Lung (tissue), 12 donors: ENCODE data around the gene GNAI2. TPM values are rescaled to one million over a fixed set of nuclear protein-coding genes. Genes with fewer than 3 reads are reported as not detected.

Experiments
- ATAC-seq: fragments of 200-7000 bp; cut with Tn5 transposase; one replicate; pipeline ENCODE4 v1.9.1; 2020; ENCODE audit warnings: moderate number of reproducible peaks; ENCODE audit not compliant: insufficient read depth, low FRiP score
- DNase-seq, 3 donors: peaks; one replicate each; pipeline ENCODE4 v3.0.0-alpha.2; 2013 to 2017
- H3K27ac ChIP-seq, 2 donors: one replicate each; pipeline ENCODE4 v1.5.1; 2013; ENCODE audit warnings: mild to moderate bottlenecking in 2 of 2, moderate library complexity in 2 of 2, control low read depth in 1 of 2, inconsistent platforms in 1 of 2, low read depth in 1 of 2, low read length in 1 of 2
- H3K27me3 ChIP-seq, 3 donors: one replicate each; pipeline ENCODE4 v1.5.1; 2013; ENCODE audit warnings: low read length in 2 of 3; ENCODE audit not compliant: control insufficient read depth in 3 of 3, insufficient read depth in 3 of 3
- H3K36me3 ChIP-seq, 4 donors: one replicate each; pipeline ENCODE4 v1.5.1; 2013; ENCODE audit warnings: low read length in 4 of 4, mild to moderate bottlenecking in 1 of 4, moderate library complexity in 1 of 4; ENCODE audit not compliant: control insufficient read depth in 4 of 4, insufficient read depth in 4 of 4
- H3K4me1 ChIP-seq, 5 donors: one replicate each; pipeline ENCODE4 v1.5.1; 2013; ENCODE audit warnings: low read length in 5 of 5, mild to moderate bottlenecking in 2 of 5, moderate library complexity in 1 of 5; ENCODE audit not compliant: control insufficient read depth in 5 of 5, insufficient read depth in 5 of 5
- H3K4me3 ChIP-seq: one replicate; pipeline ENCODE4 v1.5.1; 2013; ENCODE audit warnings: mild to moderate bottlenecking, control low read depth, moderate library complexity
- H3K9ac ChIP-seq, 2 donors: one replicate each; pipeline ENCODE4 v1.5.1; 2013; ENCODE audit warnings: low read length in 2 of 2, control low read depth in 1 of 2; ENCODE audit not compliant: insufficient read depth in 1 of 2
- H3K9me3 ChIP-seq, 4 donors: one replicate each; pipeline ENCODE4 v1.5.1; 2013; ENCODE audit warnings: low read length in 3 of 4, mild to moderate bottlenecking in 1 of 4, moderate library complexity in 1 of 4; ENCODE audit not compliant: control insufficient read depth in 4 of 4, insufficient read depth in 3 of 4
- WGBS, 2 donors: extraction: QIAGEN DNeasy Blood & Tissue Kit; methylation state at CpG; one replicate each; pipeline ENCODE4 v1.1.7; 2013; 5-methylcytosine and 5-hydroxymethylcytosine counted together
- polyA plus RNA-seq, 2 donors: library from polyadenylated mRNA; stranded (reverse); fragments of 200-250 nt; gene quantifications; one replicate each; pipeline ENCODE4 v1.2.1, GENCODE V29; 2013
- total RNA-seq, 2 donors: library from RNA; depleted of rRNA in 1 of 2; stranded (reverse); fragments of >200 nt in 1 of 2; gene quantifications; one replicate each; pipeline ENCODE4 v1.2.1, GENCODE V29; 2014 to 2021
- TF ChIP-seq, protein P1 (sequence below): IDR thresholded peaks from 2 replicates; pipeline ENCODE4 v1.5.1; 2012; ENCODE audit warnings: mild to moderate bottlenecking; ENCODE audit errors: control extremely low read depth, extremely low read depth
- donor health status: control.
- donor health status: control.
- donor health status: Bipolar disorder and iron deficiency.
- donor health status: healthy.
- donor health status: DM: yes; HTN: yes; CAD: no.

GNAI2 gene
- total and polyA plus RNA-seq, 4 donors: 217 to 364 (median 278) TPM

DNA sequence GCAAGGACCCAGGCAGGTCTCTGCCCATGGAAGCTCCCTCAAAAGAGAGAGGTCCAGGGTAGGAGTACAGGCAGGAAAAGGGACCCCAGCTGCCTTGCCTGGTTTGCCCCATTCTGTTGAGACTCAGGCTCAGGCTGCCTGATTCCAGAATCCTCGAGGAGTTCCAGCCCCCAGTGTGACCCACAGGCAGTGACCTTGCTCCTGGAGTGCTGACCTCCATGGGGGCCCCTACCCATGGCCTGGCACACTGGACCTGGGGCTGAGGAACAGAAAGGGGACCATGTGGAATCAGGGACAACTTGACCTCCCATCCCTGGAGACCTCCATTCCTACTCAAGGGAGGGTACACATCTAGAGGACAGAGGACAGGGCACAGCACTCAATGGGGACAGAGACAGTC is 29.6 kb downstream of the GNAI2 start:
- H3K27ac ChIP-seq: peak overlapping the region; percentile 55 to 91
- TF ChIP-seq, protein P1, sequence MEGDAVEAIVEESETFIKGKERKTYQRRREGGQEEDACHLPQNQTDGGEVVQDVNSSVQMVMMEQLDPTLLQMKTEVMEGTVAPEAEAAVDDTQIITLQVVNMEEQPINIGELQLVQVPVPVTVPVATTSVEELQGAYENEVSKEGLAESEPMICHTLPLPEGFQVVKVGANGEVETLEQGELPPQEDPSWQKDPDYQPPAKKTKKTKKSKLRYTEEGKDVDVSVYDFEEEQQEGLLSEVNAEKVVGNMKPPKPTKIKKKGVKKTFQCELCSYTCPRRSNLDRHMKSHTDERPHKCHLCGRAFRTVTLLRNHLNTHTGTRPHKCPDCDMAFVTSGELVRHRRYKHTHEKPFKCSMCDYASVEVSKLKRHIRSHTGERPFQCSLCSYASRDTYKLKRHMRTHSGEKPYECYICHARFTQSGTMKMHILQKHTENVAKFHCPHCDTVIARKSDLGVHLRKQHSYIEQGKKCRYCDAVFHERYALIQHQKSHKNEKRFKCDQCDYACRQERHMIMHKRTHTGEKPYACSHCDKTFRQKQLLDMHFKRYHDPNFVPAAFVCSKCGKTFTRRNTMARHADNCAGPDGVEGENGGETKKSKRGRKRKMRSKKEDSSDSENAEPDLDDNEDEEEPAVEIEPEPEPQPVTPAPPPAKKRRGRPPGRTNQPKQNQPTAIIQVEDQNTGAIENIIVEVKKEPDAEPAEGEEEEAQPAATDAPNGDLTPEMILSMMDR: no peak
- no peaks in the 10 kb centered on the region for H3K36me3 ChIP-seq
- H3K9ac ChIP-seq: peak overlapping the region; percentile 57 to 81
- no peaks in the 10 kb centered on the region for H3K27me3 ChIP-seq
- 63 to 95% methylated on average over 1 of the region's 1 CpG for WGBS, 2 donors
- H3K4me3 ChIP-seq: no peak overlapping the region
- ATAC-seq (no peak), DNase-seq (peak in 1 of 3 donors; percentile 12)
- no peaks in the 10 kb centered on the region for H3K9me3 ChIP-seq
- peaks cover 0 to 77% (median 34%) of the 10 kb centered on the region in 5 donors for H3K4me1 ChIP-seq

DNA sequence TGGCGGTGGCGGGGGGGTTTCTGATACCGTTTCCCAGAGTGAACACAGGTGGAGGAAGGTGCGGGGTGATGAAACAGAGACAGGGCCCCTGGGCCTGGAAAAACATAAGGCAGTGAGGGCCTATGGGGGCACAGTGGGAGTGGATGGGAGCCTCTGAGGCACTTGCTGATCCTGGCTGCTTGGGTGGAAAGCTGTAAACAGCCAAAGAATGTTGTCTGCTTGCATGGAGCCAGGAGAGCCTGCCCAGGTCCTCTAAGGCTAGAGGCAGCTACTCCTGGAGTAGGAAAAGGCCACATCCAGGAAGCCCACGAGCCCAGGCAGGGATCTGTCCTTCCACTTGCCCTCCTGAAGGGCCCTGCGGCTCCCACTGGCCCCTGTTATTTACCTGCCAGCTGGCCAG is 30.0 kb downstream of the GNAI2 start:
- peaks cover 0 to 74% (median 30%) of the 10 kb centered on the region in 5 donors for H3K4me1 ChIP-seq
- ATAC-seq: no peak
- TF ChIP-seq, protein P1: no peak
- no peaks in the 10 kb centered on the region for H3K36me3 ChIP-seq
- 76% methylated on average over 6 of the region's 6 CpGs for WGBS, 2 donors
- peak in 1 of 3 donors; percentile 14 for DNase-seq
- peak overlapping the region; percentile 91 to 93 for H3K27ac ChIP-seq
- H3K9ac ChIP-seq: peak overlapping the region in 1 of 2 donors; percentile 32
- no peaks in the 10 kb centered on the region for H3K9me3 ChIP-seq
- no peak overlapping the region for H3K4me3 ChIP-seq
- no peaks in the 10 kb centered on the region for H3K27me3 ChIP-seq

DNA sequence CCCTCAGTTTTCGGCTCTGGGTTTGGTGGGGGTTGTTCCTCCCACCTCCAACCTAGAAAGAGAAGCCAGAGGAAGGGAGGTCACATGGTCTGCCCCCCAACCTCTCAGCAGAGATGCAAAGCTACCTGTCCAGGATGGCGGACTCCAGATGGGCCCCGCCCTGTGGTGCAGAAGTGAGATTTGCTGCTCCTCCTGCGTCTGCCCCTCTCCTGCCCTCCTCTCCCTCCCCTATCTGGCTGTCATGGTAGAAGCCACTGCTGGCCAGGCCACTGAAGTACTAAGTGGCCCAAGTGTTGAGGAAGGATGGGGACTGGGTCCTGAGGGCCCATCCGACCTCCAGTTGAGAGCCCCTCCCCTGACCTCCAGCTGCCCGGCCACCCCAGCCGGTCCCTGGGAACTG is 30.8 kb downstream of the GNAI2 start:
- peak in 1 of 3 donors; percentile 16 for DNase-seq
- Histone ChIP-seq H3K27me3 (no peaks in the 10 kb centered on the region), H3K27ac (peak overlapping the region; percentile 91 to 93), H3K9me3 (no peaks in the 10 kb centered on the region), H3K36me3 (peaks cover 0 to 1% (median 0%) of the 10 kb centered on the region in 4 donors), H3K4me3 (no peak overlapping the region), H3K9ac (peak overlapping the region in 1 of 2 donors; percentile 47), H3K4me1 (peaks cover 0 to 68% (median 28%) of the 10 kb centered on the region in 5 donors)
- WGBS, 2 donors: 52 to 63% methylated on average over 7 of the region's 7 CpGs
- TF ChIP-seq, protein P1: no peak
- ATAC-seq: no peak
